HCT116 (cell line): ENCODE measurements around the gene SLC35F1. TPM values are rescaled to one million over a fixed set of nuclear protein-coding genes. Genes with fewer than 3 reads are reported as not detected.

Experiments used
- ATAC-seq: fragments of 200-7000 bp; cut with Tn5 transposase; 2 replicates; pipeline ENCODE4 v1.9.1; 2020; ENCODE audit warnings: mild to moderate bottlenecking, moderate library complexity
- BruUV-seq: library from RNA; stranded (reverse); fragments of 400-500 nt; replicated peaks from 2 replicates; lab custom pipeline; 2021; lab: Mats Ljungman, UMichigan
- CTCF ChIA-PET: fragments of 300-600 bp; sonication (Branson Sonifier 250); formaldehyde crosslinking; loops from one replicate; lab custom pipeline; 2021; ENCODE audit warnings: antibody characterized with exemption; lab: Charles Lee
- POLR2A ChIA-PET: fragments of 300-600, 350-600 bp; sonication (Branson Sonifier 250); formaldehyde crosslinking; loops from one replicate; lab custom pipeline; 2021; ENCODE audit warnings: antibody characterized with exemption; lab: Charles Lee
- RAD21 ChIA-PET, 2 experiments: fragments of 300-600 bp; sonication (Branson Sonifier 250); formaldehyde crosslinking; loops; one replicate each; lab custom pipeline; 2023; ENCODE audit warnings: low total read pairs in 2 of 2; ENCODE audit not compliant: uncharacterized antibody in 2 of 2, unreplicated experiment in 2 of 2, low non-redundant PET in 1 of 2; lab: Charles Lee
- DNase-seq: peaks from one replicate; pipeline ENCODE4 v3.0.0-alpha.2; 2010; ENCODE audit warnings: low read depth, low spot score
- H2AFZ ChIP-seq: fragments of 200-600 bp; shearing (Covaris generic), sonication (generic); 2 replicates; pipeline ENCODE4 v1.6.1; 2017; ENCODE audit warnings: low read depth, mixed run types, mixed read lengths, antibody characterized with exemption, low read length; ENCODE audit not compliant: poor library complexity, severe bottlenecking
- H3K27ac ChIP-seq: 2 replicates; pipeline ENCODE4 v1.5.1; 2012; ENCODE audit warnings: low read depth, low read length
- H3K27me3 ChIP-seq: fragments of 200-600 bp; sonication (generic); 2 replicates; pipeline ENCODE4 v1.6.1; 2016; ENCODE audit warnings: mixed run types, low read length, mixed read lengths; ENCODE audit not compliant: insufficient read depth
- H3K36me3 ChIP-seq, 2 experiments: fragments of 200-500 bp in 1 of 2; fragments of 200-600 bp in 1 of 2; sonication (Bioruptor generic) in 1 of 2; sonication (generic) in 1 of 2; 2 replicates each; pipeline versions ENCODE4 v1.5.1 to v1.6.1; 2014 to 2016; ENCODE audit warnings: low read length in 2 of 2, inconsistent platforms in 1 of 2, mixed read lengths in 1 of 2, mixed run types in 1 of 2; ENCODE audit not compliant: insufficient read depth in 2 of 2, control insufficient read depth in 1 of 2
- H3K4me1 ChIP-seq, 2 experiments: fragments of 200-600 bp in 1 of 2; sonication (generic) in 1 of 2; 2 replicates each; pipeline versions ENCODE4 v1.5.1 to v1.6.1; 2012 to 2017; ENCODE audit warnings: low read length in 2 of 2, inconsistent platforms in 1 of 2, mild to moderate bottlenecking in 1 of 2, mixed read lengths in 1 of 2, mixed run types in 1 of 2, moderate library complexity in 1 of 2; ENCODE audit not compliant: insufficient read depth in 2 of 2, control insufficient read depth in 1 of 2
- H3K4me2 ChIP-seq: fragments of 200-600 bp; sonication (generic); 2 replicates; pipeline ENCODE4 v1.6.1; 2017; ENCODE audit warnings: mixed run types, low read length, mixed read lengths
- H3K4me3 ChIP-seq, 2 experiments: fragments of 200-600 bp in 1 of 2; sonication (generic) in 1 of 2; replicated peaks in 1 of 2; 2 replicates each; pipeline ENCODE4 v1.5.1; 2011 to 2016; ENCODE audit warnings: low read length in 2 of 2, control low read depth in 1 of 2, low read depth in 1 of 2, mild to moderate bottlenecking in 1 of 2, mixed read lengths in 1 of 2, mixed run types in 1 of 2
- H3K79me2 ChIP-seq: fragments of 200-600 bp; sonication (generic); 2 replicates; pipeline ENCODE4 v1.6.1; 2017; ENCODE audit warnings: mild to moderate bottlenecking, mixed run types, low read length, moderate library complexity, mixed read lengths; ENCODE audit not compliant: insufficient read depth
- H3K9ac ChIP-seq: fragments of 200-600 bp; sonication (generic); 2 replicates; pipeline ENCODE4 v1.6.1; 2016; ENCODE audit warnings: low read length, mixed read lengths
- H3K9me2 ChIP-seq: fragments of 200-600 bp; sonication (generic), shearing (Covaris generic); 2 replicates; pipeline ENCODE4 v1.6.1; 2017; ENCODE audit warnings: mixed run types, mild to moderate bottlenecking, moderate library complexity; ENCODE audit not compliant: insufficient read depth
- H3K9me3 ChIP-seq, 2 experiments: fragments of 200-500 bp in 1 of 2; fragments of 200-600 bp in 1 of 2; sonication (Bioruptor generic) in 1 of 2; sonication (generic) in 1 of 2; 2 replicates each; pipeline ENCODE4 v1.6.1; 2014 to 2017; ENCODE audit warnings: low read length in 2 of 2, mixed read lengths in 2 of 2, inconsistent platforms in 1 of 2, low read depth in 1 of 2, mild to moderate bottlenecking in 1 of 2, mixed run types in 1 of 2, moderate library complexity in 1 of 2; ENCODE audit not compliant: control insufficient read depth in 1 of 2, insufficient read depth in 1 of 2
- H4K20me1 ChIP-seq: fragments of 200-600 bp; sonication (generic), shearing (Covaris generic); 2 replicates; pipeline ENCODE4 v1.6.1; 2017; ENCODE audit warnings: mixed run types, mild to moderate bottlenecking, moderate library complexity; ENCODE audit not compliant: insufficient read depth
- CBX3 ChIP-seq: IDR thresholded peaks from 2 replicates; pipeline ENCODE4 v1.6.1; 2012; ENCODE audit warnings: low read depth
- EGR1 ChIP-seq: IDR thresholded peaks from 2 replicates; pipeline ENCODE4 v1.6.1; 2012; ENCODE audit warnings: low read depth
- ELF1 ChIP-seq: IDR thresholded peaks from 2 replicates; pipeline ENCODE4 v1.6.1; 2012; ENCODE audit warnings: low read depth, borderline replicate concordance
- EZH2phosphoT487 ChIP-seq: fragments of 200-600 bp; IDR thresholded peaks from 2 replicates; pipeline ENCODE4 v1.6.1; 2018; ENCODE audit warnings: antibody characterized with exemption, borderline replicate concordance
- JUND ChIP-seq: IDR thresholded peaks from 2 replicates; pipeline ENCODE4 v1.6.1; 2012
- RAD21 ChIP-seq: IDR thresholded peaks from 2 replicates; pipeline ENCODE4 v1.6.1; 2012; ENCODE audit warnings: low read depth, mild to moderate bottlenecking
- SIN3A ChIP-seq: IDR thresholded peaks from 2 replicates; pipeline ENCODE4 v1.6.1; 2012; ENCODE audit warnings: low read depth
- SP1 ChIP-seq: IDR thresholded peaks from 2 replicates; pipeline ENCODE4 v1.6.1; 2012; ENCODE audit warnings: low read depth
- TCF7L2 ChIP-seq: IDR thresholded peaks from 2 replicates; pipeline ENCODE4 v1.7.0; 2011; ENCODE audit warnings: borderline replicate concordance, inconsistent platforms; ENCODE audit not compliant: insufficient read depth, insufficient read length; ENCODE audit errors: extremely low read depth
- YY1 ChIP-seq: IDR thresholded peaks from 2 replicates; pipeline ENCODE4 v1.6.1; 2011; ENCODE audit warnings: low read length, low read depth, moderate library complexity, mild to moderate bottlenecking; ENCODE audit not compliant: insufficient replicate concordance; ENCODE audit errors: extremely low read depth
- ZFX ChIP-seq: fragments of 450-650 bp; IDR thresholded peaks from 2 replicates; pipeline ENCODE4 v1.6.1; 2017
- ZNF274 ChIP-seq: fragments of 200-500 bp; sonication (Bioruptor generic); IDR thresholded peaks from 2 replicates; pipeline ENCODE4 v1.6.1; 2014; ENCODE audit warnings: mild to moderate bottlenecking, low read depth, low read length, inconsistent platforms
- intact Hi-C: fragments of 100-400 bp; cut with micrococcal nuclease; formaldehyde crosslinking; loops from 2 replicates; pipeline ENCODE4 v1.10.0; 2022
- total RNA-seq: library from RNA; stranded (reverse); gene quantifications from one replicate; pipeline ENCODE4 v1.2.1, GENCODE V29; 2021; ENCODE audit not compliant: unreplicated experiment
- TF ChIP-seq, protein P1 (sequence below): IDR thresholded peaks from 2 replicates; pipeline ENCODE4 v1.6.1; 2012; ENCODE audit warnings: low read depth
- TF ChIP-seq, protein P2 (sequence below), 3 experiments: fragments of 200-600 bp in 1 of 3; sonication (generic) in 1 of 3; IDR thresholded peaks in 2 of 3; conservative IDR thresholded peaks in 1 of 3; 2 replicates each; pipeline ENCODE4 v1.5.1; 2012 to 2017; ENCODE audit warnings: low read depth in 2 of 3, low read length in 2 of 3, antibody characterized with exemption in 1 of 3, borderline replicate concordance in 1 of 3, control low read depth in 1 of 3, mild to moderate bottlenecking in 1 of 3, mixed read lengths in 1 of 3, mixed run types in 1 of 3, moderate library complexity in 1 of 3; ENCODE audit not compliant: insufficient read depth in 1 of 3
- TF ChIP-seq, protein P3 (sequence below): IDR thresholded peaks from 2 replicates; pipeline ENCODE4 v1.6.1; 2012

SLC35F1 gene
- total RNA-seq, 1 experiment from 2014 or later: 0.07 TPM

DNA sequence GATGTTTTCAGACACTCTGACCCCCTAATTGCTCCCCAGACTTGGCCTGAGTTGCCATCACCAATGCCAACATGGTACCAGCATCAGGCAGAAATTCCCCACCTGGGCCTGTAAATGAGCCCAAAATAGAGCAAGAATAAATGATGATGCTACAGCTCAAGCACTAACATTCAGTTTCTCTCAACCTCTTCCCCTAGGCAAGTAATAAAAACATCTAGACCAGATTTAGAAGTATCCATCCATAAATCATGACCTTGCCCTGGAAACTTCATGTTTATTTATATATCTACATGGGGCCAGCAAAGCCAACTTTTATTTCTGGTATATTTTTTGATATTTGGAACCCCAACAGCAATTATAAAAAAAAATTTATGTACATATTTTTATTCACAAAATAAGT lies 419.6 kb downstream of the SLC35F1 start:
- no peaks in the 10 kb centered on the region for H3K27me3 ChIP-seq
- no peak overlapping the region for H3K9ac ChIP-seq
- H4K20me1 ChIP-seq: no peaks in the 10 kb centered on the region
- H3K79me2 ChIP-seq: no peaks in the 10 kb centered on the region
- H3K36me3 ChIP-seq: no peaks in the 10 kb centered on the region
- no peak overlapping the region for H2AFZ ChIP-seq
- H3K4me3 ChIP-seq: no peak overlapping the region
- no peaks in the 10 kb centered on the region for H3K4me1 ChIP-seq
- H3K4me2 ChIP-seq: no peak overlapping the region
- no peaks in the 10 kb centered on the region for H3K9me3 ChIP-seq
- ChIA-PET CTCF (no interaction called here), POLR2A (no interaction called here), RAD21 (no interaction called here)
- BruUV-seq: no TSS peak
- TF ChIP-seq, protein P1, sequence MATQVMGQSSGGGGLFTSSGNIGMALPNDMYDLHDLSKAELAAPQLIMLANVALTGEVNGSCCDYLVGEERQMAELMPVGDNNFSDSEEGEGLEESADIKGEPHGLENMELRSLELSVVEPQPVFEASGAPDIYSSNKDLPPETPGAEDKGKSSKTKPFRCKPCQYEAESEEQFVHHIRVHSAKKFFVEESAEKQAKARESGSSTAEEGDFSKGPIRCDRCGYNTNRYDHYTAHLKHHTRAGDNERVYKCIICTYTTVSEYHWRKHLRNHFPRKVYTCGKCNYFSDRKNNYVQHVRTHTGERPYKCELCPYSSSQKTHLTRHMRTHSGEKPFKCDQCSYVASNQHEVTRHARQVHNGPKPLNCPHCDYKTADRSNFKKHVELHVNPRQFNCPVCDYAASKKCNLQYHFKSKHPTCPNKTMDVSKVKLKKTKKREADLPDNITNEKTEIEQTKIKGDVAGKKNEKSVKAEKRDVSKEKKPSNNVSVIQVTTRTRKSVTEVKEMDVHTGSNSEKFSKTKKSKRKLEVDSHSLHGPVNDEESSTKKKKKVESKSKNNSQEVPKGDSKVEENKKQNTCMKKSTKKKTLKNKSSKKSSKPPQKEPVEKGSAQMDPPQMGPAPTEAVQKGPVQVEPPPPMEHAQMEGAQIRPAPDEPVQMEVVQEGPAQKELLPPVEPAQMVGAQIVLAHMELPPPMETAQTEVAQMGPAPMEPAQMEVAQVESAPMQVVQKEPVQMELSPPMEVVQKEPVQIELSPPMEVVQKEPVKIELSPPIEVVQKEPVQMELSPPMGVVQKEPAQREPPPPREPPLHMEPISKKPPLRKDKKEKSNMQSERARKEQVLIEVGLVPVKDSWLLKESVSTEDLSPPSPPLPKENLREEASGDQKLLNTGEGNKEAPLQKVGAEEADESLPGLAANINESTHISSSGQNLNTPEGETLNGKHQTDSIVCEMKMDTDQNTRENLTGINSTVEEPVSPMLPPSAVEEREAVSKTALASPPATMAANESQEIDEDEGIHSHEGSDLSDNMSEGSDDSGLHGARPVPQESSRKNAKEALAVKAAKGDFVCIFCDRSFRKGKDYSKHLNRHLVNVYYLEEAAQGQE: no peak
- no peak for TF ChIP-seq ELF1
- no peak for TF ChIP-seq EGR1
- TF ChIP-seq TCF7L2: no peak
- TF ChIP-seq YY1: no peak
- TF ChIP-seq, protein P2, sequence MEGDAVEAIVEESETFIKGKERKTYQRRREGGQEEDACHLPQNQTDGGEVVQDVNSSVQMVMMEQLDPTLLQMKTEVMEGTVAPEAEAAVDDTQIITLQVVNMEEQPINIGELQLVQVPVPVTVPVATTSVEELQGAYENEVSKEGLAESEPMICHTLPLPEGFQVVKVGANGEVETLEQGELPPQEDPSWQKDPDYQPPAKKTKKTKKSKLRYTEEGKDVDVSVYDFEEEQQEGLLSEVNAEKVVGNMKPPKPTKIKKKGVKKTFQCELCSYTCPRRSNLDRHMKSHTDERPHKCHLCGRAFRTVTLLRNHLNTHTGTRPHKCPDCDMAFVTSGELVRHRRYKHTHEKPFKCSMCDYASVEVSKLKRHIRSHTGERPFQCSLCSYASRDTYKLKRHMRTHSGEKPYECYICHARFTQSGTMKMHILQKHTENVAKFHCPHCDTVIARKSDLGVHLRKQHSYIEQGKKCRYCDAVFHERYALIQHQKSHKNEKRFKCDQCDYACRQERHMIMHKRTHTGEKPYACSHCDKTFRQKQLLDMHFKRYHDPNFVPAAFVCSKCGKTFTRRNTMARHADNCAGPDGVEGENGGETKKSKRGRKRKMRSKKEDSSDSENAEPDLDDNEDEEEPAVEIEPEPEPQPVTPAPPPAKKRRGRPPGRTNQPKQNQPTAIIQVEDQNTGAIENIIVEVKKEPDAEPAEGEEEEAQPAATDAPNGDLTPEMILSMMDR (IDR thresholded peaks at IDR 0.05 in 2 of 3, conservative IDR thresholded peaks at IDR 0.05 in 1 of 3; ENCODE audit: borderline replicate concordance in 1 of 3, insufficient read depth in 1 of 3, low read depth in 2 of 3, low read length in 2 of 3): no peak
- TF ChIP-seq RAD21: no peak
- TF ChIP-seq CBX3: no peak
- TF ChIP-seq EZH2phosphoT487: no peak
- TF ChIP-seq JUND: no peak
- no peak for TF ChIP-seq ZNF274
- TF ChIP-seq, protein P3, sequence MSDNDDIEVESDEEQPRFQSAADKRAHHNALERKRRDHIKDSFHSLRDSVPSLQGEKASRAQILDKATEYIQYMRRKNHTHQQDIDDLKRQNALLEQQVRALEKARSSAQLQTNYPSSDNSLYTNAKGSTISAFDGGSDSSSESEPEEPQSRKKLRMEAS: no peak
- no peak for TF ChIP-seq SIN3A
- no peak for TF ChIP-seq SP1
- TF ChIP-seq ZFX: no peak
- H3K9me2 ChIP-seq: no peaks in the 10 kb centered on the region
- intact Hi-C loops: no loop called here
- no peak overlapping the region for H3K27ac ChIP-seq
- no peak for ATAC-seq
- no peak for DNase-seq
